Panc1 (cell line): ENCODE data around the gene ANKRD23.

Experiments used
- CTCF ChIP-seq: fragments of 450-650 bp; IDR thresholded peaks from 2 replicates; pipeline ENCODE4 v1.5.1; 2017; ENCODE audit warnings: mild to moderate bottlenecking
- REST ChIP-seq, 2 experiments: IDR thresholded peaks; 2 replicates each; pipeline ENCODE4 v1.6.1; 2011 to 2012; ENCODE audit warnings: low read depth in 2 of 2, control low read depth in 1 of 2, low read length in 1 of 2, mild to moderate bottlenecking in 1 of 2, moderate library complexity in 1 of 2; ENCODE audit not compliant: insufficient read depth in 1 of 2

- no peak for TF ChIP-seq CTCF
- no peak for TF ChIP-seq REST (IDR thresholded peaks at IDR 0.05; ENCODE audit: insufficient read depth in 1 of 2, low read depth in 2 of 2, low read length in 1 of 2)
These were observed 33.2 kb upstream of the ANKRD23 start for GRCh38 chr2:96877042-96877451.
